HUDEP-2 (cell line): ENCODE results near the gene MDK.
A peak's percentile ranks its signal among the peaks of the same experiment; 100 is the strongest.

Experiments used
- DNase-seq, 76 experiments: peaks; one replicate each; lab custom pipeline; 2025; ENCODE audit not compliant: unreplicated experiment in 76 of 76; lab: John Stamatoyannopoulos, UW

The MDK gene

DNA sequence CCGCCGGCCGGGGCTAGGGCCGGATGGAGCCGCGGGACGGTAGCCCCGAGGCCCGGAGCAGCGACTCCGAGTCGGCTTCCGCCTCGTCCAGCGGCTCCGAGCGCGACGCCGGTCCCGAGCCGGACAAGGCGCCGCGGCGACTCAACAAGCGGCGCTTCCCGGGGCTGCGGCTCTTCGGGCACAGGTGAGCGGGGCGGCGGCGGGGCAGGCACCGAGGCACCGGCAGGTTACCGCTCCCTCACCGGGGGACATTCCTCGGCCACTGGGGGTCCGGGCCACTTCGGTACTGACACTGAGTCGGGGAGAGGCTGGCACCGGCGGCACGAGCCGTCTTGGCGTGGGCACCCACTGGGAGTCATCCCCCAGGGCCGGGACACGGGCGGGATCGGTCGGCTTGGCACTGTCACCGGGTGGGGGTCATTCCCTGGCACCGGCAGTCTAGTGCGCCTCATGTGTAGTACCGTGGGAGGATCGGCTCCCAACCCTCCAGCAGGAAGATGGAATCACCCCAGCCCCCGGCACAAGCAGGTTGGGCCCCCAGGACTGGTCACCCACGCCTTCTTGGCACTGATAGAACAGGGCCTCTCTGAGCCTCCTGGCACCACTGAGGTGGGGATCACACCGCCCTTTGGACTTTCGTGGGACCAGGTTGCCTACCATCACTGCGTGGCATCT is 33.7 kb upstream of the MDK start:
- peak in 1 of 76 experiments; percentile 23 for DNase-seq

DNA sequence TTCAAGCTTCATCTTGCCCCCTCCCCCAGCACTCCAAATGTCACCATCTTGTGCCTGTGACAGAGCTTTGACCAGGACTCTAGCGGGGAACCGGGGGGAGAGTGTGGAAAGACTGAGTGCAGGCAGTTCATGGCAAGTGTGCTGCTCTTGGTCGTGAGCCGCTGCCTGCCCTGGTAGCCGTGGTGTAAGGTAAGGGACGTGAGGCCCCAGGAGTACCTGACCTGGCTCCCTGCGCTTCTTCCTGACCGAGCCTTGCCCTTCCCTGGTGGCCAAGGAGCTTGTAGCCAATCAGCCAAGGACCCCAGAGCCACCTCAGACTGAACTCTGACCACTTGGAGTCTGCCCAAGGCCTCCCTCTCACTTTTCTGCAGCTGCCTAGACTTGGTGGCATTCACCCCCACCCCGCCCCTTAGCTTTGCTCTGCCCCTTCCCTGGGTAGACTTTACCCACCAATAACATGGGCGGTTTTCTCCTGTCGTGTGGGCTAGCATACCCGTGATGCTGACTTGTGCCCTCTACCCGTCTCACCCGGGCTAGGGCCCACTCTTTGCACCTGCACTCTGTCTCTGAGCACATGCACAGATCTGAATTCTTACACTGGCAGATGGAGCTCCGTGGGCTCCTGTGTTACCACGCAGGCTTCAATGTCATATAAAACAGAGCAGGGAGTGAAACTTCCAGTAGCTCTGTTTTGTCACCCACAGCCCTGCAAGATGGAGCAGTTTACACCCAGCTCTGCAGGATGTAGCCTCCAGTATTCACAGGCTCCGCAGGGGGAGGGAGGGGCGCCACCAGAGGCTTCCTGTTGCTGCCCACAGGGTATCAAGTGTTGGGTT is 32.7 kb upstream of the MDK start:
- DNase-seq: no peak

DNA sequence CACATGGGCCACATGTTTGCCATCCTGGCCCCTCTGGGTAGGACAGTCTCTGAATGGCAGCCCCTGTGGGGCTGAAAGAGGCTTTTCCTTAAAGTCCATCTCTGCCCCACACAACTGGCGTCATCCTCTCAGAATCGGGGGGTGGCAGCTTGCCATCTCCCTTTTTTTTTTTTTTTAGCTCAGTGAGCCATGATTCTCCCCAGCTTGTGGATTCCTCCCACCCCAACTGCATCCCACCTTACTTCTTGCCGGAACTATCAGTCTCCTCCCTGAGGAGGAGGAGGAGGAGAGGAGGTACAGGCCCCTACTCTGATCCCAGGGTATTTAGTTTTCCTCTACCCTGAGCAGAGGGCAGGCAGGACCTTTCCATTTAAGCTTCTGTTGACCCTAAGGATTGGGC is 30.8 kb upstream of the MDK start:
- DNase-seq: no peak

DNA sequence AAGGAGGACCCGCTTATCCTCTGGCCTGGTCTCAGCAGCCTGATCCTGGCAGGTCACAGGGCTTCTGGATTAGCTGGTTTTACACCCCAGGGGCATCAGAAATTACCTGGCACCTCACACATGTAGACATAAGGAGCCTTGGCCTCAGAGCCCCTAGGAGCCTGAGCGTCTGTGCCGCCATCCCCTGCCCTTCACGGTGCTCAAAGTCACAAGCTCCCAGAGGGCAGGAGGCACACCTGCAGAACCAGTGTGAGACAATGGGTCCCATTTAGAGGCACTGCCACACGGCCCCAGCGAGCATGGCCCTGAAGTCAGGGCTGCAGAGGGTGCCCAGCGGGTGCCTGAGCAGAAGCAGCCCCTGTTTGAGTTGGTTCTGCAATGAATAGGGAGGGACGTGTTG is 30.3 kb upstream of the MDK start:
- DNase-seq: no peak

DNA sequence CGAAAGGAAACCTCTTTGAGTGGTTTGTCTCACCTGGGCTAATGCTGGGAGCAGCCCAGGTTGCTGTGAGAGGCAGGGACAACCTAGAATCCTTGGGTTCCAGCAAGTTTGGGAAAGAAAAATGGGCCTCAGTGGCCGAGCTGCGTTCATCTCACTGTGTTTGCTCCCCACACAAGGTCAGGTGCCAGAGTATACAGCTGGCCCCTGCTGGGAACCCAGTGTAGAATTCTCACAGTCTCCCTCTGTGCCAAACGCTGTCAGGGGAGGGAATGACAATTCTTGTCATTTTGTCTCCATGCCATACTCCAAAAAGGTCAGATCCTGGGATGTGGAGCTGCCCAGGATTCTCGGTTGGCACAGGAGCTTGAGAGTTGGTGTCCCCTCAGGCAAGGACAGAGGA is 29.9 kb upstream of the MDK start:
- DNase-seq: no peak

DNA sequence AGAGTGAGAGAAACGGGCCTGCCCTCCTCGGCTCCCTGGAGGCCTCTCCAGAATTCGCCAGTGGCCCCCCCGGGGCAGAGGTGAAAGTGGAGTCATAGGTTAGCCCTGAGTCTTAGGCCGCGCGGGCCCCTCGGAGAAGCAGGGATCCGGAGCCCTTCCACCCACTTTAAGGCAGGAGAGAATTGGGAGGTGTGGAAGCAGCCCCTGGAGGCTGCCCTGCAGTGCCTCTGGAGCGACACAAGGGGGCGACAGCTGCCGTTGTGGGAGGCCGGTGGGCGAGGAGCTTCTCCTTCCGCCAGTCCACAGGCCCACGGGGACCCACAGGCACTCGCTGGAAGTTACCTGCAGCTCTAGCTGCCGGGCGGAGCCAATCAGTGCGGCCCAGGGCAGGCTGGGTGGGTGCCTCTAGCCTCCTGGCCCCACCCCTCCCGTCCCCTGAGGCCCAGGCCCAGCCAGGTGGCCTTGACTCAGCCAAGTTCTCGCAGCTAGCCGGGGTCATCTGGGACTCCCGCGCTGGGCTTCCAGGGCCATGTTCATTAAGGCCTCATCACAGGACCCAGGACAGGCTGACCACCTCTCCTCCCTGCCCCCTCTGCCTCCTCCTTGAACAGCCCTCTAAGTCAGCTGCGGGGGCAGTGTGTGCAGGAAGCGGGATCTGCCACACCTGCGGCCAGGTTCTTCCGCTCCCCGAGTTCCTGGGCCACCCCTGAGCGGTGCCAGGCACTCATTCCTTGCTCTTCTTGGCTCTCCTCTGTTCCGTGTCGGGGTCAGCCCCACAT is 29.2 kb upstream of the MDK start:
- peak in 32 of 76 experiments; percentile 7 to 58 (median 22) for DNase-seq

DNA sequence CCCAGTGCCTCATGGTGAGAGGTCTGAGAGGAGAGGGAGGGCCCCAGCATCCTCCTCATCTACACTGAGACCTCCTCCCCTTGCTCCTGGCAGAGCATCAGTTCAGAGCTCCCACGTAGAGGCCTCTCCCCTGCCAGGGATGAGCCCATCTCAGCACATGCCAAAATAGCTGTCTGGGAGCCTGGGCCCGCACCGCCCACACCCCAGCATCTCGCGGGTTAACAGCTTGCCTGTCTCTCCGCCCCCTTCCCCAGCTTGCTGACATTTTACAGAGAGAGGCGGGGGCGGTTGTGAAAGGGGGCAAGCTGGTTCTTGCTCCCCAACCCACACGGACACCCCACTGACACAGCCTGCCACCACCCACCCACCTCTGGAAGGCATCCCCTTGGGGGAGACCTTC is 27.8 kb upstream of the MDK start:
- peak in 10 of 76 experiments; percentile 10 to 47 (median 22) for DNase-seq

DNA sequence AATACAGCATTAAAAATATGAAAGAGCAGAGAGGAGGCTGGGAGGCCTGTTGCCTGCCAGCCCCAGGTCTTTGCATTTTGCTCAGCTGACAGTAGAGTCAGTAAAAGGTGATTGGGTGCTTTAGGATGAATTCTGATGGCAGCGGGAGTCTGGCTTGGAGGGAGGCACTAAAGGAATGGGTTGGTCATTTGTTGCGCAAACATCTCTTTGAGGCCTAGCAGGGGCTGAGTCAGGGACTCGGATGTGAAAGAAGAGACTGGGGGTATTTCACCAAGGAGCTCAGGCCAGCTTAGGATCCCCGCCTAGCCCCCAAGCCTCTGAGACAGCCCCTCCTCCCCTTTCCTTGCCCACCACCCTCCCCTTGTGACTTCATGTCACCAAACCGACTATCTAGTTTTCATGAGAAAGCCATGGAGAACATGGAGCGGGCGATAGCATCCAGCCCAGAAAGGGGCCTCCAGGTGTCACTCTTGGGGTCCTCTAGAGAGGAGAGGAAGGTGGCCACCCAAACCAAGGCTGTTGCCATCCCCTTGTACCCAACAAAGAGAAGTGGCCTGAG is 24.5 kb upstream of the MDK start:
- no peak for DNase-seq

DNA sequence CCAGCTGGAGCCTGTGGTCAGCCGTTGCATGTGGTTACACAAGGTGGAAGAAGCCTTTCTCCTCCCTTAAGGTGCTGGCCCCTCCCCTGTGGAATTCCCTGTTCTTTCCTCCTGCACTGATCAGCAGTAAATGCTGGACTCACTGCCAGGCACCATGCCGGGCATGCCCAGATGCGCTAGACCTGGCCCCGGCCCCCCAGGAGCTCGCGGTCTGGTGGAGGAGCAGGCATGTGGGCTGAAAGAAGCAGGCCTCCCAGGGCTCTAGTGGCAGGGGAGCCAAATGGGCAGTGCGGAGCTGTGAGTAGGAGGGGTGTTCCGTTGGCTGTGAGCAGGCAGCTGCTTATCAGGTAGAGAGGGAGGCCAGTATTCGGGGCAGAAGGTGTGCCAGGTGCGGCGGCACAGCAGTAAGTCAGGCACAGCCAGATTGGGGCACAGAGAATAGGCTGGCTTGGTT is 24.0 kb upstream of the MDK start:
- peak in 3 of 76 experiments; percentile 14 to 35 (median 31) for DNase-seq

DNA sequence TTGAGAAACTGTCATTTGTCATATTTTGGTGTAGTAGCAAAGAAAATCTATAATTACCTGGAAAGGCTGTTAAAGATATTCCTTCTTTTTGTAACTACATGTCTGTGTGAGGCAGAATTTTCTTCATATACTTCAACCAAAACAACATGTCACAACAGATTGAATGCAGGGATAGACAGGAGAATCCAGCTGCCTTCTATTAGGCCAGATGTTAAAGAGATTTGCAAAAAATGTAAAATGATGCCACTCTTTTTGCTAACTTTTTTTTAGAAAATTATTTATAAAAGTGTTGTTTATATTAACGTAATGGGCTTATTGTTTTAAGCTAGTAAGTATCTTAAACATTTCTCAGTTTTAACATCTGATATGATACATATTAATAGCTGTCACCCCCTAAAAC is 21.5 kb upstream of the MDK start:
- DNase-seq: no peak

DNA sequence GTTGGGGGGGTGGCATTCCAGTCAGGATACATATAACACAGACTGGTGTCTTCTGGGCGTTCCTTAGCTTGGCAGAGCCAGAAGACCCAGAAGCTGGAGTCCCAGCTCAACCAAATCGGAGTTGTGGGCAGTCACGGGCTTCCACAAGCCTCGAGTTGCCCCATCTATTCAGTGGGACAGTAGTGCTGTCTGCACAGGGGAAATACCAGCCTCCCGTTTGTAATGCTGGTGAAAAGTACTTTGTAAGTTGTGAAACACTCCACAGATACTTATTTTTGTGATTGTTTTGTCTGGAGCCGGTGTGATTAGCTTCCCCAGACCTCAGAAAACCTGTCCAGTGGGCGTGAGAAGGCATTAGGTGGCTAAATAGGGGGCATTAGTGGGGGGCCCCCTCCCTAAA is 20.6 kb upstream of the MDK start:
- DNase-seq: no peak

DNA sequence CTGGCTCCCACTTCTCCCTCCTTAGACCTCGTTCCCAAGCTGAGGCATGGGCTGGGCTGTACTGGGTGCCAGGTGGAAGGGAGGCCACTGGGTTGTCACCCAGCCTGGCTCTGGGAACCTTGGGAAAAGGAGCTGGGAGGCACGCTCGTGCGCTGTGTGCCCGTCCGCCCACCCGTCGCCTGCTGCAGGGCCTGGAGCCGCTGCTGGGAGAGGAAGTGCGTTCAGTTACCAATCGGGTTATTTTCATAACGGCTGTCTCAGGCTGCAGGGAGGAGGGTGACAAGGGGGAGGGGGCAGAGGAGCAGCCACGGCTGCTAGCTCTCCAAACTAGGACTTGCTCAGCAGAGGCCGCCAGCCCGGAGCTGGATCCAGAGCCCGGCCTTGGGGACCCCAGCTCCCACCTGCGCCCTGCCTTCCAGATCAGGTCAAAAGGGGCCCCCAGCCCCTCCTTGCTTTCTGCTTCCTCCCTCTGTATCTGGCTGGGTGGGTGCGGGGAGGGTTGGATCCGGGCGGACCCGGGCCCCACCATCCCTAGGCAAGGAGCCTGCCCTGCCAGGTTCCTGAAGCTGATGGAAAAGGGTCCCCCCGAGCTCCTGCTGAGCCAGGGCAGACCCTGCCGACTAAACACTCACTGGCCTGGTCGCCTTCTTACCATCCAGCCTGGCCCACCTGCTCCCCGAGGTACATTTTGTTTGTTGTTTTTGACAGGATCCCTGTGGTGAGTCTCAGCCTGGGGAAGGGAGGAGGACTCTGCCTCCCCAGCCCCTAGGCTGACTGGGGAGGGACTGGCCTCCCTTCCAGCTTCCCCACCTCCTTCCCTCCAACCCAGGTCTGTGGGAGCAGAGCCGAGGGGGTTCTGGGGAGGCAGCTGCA is 19.9 kb upstream of the MDK start:
- DNase-seq: peak in 57 of 76 experiments; percentile 12 to 75 (median 44)

DNA sequence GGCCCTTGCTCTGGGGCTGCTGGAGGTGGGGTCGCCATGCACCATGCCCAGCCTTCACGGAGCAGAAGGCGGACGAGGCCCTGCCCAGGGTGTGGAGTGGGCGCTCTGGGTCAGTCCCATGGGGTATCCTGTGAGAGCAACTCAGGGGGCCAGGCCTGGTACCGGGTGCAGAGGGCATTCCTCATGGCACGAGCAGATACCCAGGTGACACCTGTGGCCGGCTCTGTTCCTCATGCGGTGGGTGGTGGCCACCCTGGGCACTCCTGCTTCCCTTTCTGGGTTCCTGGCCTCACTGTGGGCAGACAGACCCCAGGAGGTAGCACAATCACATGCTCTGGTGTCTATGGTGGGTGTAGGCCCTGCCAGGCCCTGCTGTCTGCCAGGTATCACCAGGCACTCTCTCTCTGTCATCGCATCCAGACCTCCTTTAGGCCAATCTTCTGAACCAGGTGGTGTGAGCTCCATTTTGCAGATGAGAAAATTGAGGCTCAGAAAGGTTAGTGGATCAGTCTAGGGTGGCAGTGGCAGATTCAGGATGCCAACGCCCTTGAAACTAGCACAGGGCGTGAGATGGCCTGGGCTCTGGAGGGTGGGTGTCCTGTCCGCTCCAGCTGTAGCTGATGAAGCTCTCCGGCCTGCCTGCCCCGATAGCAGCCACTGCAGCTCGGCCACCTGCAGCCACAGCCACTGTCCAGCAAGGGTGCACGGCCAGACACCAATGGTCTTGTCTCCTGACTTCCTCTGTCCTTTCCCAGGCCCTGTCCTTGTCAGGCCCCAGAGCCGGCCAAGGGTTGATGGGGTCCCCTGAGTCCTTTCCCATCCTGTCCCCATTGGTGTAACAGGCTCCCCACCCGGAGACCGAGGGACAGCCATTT is 19.1 kb upstream of the MDK start:
- no peak for DNase-seq

DNA sequence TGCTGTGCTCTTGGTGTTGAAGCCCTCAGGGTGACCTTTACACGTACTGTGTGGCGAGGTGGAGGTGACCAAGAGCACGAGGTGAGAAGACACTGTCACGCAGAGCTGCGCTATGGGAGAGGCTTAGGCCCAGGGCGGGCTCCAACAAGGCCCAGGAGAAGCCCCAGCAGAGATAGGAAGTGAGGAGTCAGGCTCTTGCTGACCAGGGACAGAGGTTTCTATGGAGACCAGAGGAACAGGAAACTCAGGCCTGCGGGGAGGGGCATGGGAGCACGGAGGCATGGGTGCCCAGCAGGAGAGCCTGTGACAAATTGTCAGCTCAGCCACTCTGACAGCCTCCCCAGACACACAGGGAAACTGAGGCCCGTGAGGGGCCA is 18.4 kb upstream of the MDK start:
- no peak for DNase-seq

DNA sequence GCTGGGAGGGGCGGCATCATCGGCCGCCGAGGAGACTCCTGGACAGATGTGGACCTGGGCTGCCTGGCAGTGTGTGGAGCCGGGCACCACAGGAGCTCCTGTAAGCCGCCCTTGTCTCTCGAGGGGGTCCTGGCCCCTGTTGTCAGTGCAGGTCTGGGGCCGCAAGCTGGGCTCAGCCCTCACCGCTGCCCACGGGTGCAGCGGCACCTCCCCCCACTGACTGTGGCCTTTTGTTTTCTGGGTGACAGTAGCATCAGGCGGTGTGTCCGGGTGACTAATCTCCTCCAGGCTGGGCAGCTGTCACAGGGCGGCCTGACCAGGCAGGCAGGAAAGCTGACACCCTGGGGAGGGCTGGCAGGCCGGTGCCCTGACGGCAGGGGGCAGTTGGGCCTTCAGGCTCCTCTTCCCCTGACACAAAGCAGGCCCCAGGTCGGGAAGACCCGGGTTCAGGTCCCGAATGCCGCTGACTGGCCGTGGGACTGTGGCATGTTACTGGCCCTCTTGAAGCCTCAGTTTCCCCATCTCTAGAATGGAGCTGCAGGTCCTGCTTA is 17.9 kb upstream of the MDK start:
- peak in 15 of 76 experiments; percentile 5 to 43 (median 20) for DNase-seq

DNA sequence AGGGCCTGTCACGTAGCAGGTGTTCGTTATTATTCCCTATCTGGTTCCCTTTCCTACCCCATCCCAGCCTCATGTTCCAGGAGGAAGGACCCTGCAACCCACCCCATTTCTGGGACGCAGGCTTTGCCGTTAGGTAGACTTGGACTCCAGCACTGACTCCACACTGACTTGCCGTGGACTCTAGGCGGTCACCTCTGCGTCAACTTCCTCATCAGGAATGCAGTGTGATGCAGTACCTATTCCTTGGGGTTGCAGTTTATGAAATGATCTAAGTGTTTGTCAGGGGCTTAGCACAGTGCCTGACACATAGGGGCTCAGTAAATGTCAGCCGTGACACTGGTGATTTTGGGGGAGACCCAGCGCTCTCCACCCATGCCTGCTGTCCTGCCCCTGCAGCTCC is 17.4 kb upstream of the MDK start:
- no peak for DNase-seq

DNA sequence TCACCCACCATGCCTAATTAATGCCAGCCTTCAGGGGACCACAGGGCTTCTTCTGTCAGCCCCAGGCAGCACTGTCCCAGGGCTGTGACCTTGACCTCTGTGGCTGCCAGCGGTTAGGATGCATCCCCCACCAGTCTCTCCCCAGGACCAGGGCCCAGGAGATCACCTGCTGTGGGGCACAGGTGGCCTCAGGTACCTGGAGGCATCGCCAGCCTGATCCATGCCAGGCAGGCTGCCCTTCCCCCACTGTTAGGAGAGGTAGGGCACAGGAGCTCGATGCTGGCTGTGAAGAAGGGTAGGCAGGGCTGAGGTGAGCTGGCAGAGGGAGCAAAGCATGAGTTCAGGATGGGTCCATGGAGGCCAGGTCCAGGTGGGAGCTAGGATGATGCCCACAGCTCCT is 16.7 kb upstream of the MDK start:
- no peak for DNase-seq

DNA sequence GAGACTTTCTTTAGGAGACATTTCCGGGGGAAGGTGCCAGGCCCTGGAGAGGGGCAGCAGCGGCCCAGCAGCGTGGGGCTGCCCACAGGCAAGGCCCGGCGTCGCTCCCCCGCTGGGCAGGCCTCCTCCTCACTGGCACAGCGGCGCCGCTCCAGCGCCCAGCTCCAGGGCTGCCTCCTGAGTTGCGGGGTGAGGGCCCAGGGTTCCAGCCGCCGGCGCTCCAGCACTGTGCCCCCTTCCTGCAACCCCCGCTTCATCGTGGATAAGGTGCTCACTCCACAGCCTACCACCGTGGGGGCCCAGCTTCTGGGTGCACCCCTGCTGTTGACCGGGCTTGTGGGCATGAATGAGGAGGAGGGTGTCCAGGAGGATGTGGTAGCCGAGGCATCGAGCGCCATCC is 15.2 kb upstream of the MDK start:
- no peak for DNase-seq

DNA sequence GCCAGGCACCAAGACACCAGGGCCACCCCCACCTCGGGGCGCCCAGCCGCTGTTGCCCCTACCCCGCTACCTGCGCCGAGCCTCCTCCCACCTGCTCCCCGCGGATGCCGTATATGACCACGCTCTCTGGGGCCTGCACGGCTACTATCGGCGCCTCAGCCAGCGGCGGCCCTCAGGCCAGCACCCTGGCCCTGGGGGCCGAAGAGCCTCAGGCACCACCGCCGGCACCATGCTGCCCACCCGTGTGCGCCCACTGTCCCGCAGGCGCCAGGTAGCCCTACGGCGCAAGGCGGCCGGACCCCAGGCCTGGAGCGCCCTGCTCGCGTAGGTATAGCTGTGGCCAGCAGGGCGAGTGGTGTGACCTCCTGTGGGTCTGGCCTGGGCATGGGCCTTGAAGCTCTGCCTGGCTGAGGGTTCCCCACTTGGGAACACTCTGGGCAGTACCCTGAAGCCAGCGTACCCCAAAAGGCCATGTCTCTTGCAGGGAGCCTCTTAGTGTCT is 14.8 kb upstream of the MDK start:
- no peak for DNase-seq
